Loucy (cell line): ENCODE results near the gene ABCB6.

ENCODE experiments used
- H2AFZ ChIP-seq: fragments of 200-600 bp; sonication (generic); 2 replicates; pipeline ENCODE4 v1.6.0; 2016; ENCODE audit warnings: antibody characterized with exemption, mild to moderate bottlenecking, low read length, moderate library complexity
- H3F3A ChIP-seq: fragments of 200-600 bp; 2 replicates; pipeline ENCODE4 v1.6.0; 2016; ENCODE audit warnings: antibody characterized with exemption, low read depth, mild to moderate bottlenecking
- H3K27me3 ChIP-seq: fragments of 200-600 bp; sonication (generic); 2 replicates; pipeline ENCODE4 v1.6.1; 2014; ENCODE audit warnings: low read length, mild to moderate bottlenecking; ENCODE audit not compliant: insufficient read depth, poor library complexity, severe bottlenecking
- H3K36me3 ChIP-seq: fragments of 200-600 bp; sonication (generic); 2 replicates; pipeline ENCODE4 v1.6.1; 2016; ENCODE audit warnings: low read length; ENCODE audit not compliant: insufficient read depth
- H3K4me1 ChIP-seq: fragments of 200-600 bp; sonication (generic); 2 replicates; pipeline ENCODE4 v1.5.1; 2014; ENCODE audit warnings: low read length, mild to moderate bottlenecking; ENCODE audit not compliant: insufficient read depth, poor library complexity, severe bottlenecking
- H3K4me2 ChIP-seq: fragments of 200-600 bp; sonication (generic); 2 replicates; pipeline ENCODE4 v1.6.0; 2014; ENCODE audit warnings: antibody characterized with exemption, low read length, low read depth, mild to moderate bottlenecking; ENCODE audit not compliant: poor library complexity, severe bottlenecking
- H3K4me3 ChIP-seq: fragments of 200-600 bp; sonication (generic); 2 replicates; pipeline ENCODE4 v1.5.1; 2014; ENCODE audit warnings: low read length, mild to moderate bottlenecking, mixed read lengths; ENCODE audit not compliant: poor library complexity, severe bottlenecking
- H3K79me2 ChIP-seq: fragments of 200-600 bp; sonication (generic); 2 replicates; pipeline ENCODE4 v1.6.1; 2014; ENCODE audit warnings: low read length; ENCODE audit not compliant: insufficient read depth
- H3K9ac ChIP-seq: fragments of 200-600 bp; sonication (generic); 2 replicates; pipeline ENCODE4 v1.6.0; 2014; ENCODE audit warnings: mild to moderate bottlenecking, low read depth, low read length, moderate library complexity; ENCODE audit not compliant: poor library complexity, severe bottlenecking
- H3K9me2 ChIP-seq: fragments of 200-600 bp; sonication (generic); replicated peaks from 2 replicates; pipeline ENCODE4 v1.6.1; 2016; ENCODE audit warnings: low read depth, low read length, mixed read lengths
- H3K9me3 ChIP-seq: fragments of 200-600 bp; sonication (generic); 2 replicates; pipeline ENCODE4 v1.6.1; 2014; ENCODE audit warnings: mild to moderate bottlenecking, antibody characterized with exemption, low read length, low read depth; ENCODE audit not compliant: insufficient read depth
- H4K20me1 ChIP-seq: fragments of 200-600 bp; sonication (generic); 2 replicates; pipeline ENCODE4 v1.6.0; 2014; ENCODE audit warnings: antibody characterized with exemption, low read length, mild to moderate bottlenecking; ENCODE audit not compliant: insufficient read depth, poor library complexity, severe bottlenecking
- CTCF ChIP-seq: fragments of 200-600 bp; sonication (generic); conservative IDR thresholded peaks from 2 replicates; pipeline ENCODE4 v1.5.1; 2014; ENCODE audit warnings: mild to moderate bottlenecking, antibody characterized with exemption, low read length
- EZH2phosphoT487 ChIP-seq: fragments of 200-600 bp; IDR thresholded peaks from 2 replicates; pipeline ENCODE4 v1.6.1; 2018; ENCODE audit warnings: antibody characterized with exemption, mild to moderate bottlenecking, moderate library complexity, borderline replicate concordance

Gene ABCB6

GRCh38 chr2:219207134-219207883 is 11.4 kb downstream of the ABCB6 start:
- Histone ChIP-seq H3K79me2 (peaks cover 9% of the 10 kb centered on the region; the same call in 1 of the 2 replicates), H2AFZ (peak overlapping the region; percentile 93), H3K9ac (peak overlapping the region; percentile 87), H3K4me3 (peak overlapping the region; percentile 90), H3K27me3 (no peaks in the 10 kb centered on the region), H3K4me2 (peak overlapping the region; percentile 100), H3K4me1 (peaks cover 18% of the 10 kb centered on the region), H4K20me1 (peaks cover 4% of the 10 kb centered on the region), H3F3A (0 out of 2 replicates have a peak, but pooled peaks cover 5% of the 10 kb centered on the region), H3K9me3 (peaks cover 4% of the 10 kb centered on the region; the same call in 1 of the 2 replicates), H3K36me3 (no peaks in the 10 kb centered on the region), H3K9me2 (no peaks in the 10 kb centered on the region)
- no peak for TF ChIP-seq EZH2phosphoT487
- TF ChIP-seq CTCF = no peak

- TF ChIP-seq CTCF (no peak), EZH2phosphoT487 (no peak)
- peaks cover 8% of the 10 kb centered on the region; the same call in 1 of the 2 replicates for H3K9me3 ChIP-seq
These were observed 12.2 kb downstream of the ABCB6 start, which contains the start of gene ZFAND2B for GRCh38 chr2:219206328-219207133. TSS of gene ZFAND2B (plus strand) at chr2:219206782. CDS start at chr2:219206988, 206 bp downstream.

GRCh38 chr2:219205981-219206327 is 12.8 kb downstream of the ABCB6 start:
- Histone ChIP-seq H3K4me1 (peaks cover 18% of the 10 kb centered on the region), H3K4me2 (peak overlapping the region; percentile 99), H3K9me3 (peaks cover 8% of the 10 kb centered on the region; the same call in 1 of the 2 replicates), H4K20me1 (peaks cover 4% of the 10 kb centered on the region), H3K79me2 (peaks cover 9% of the 10 kb centered on the region; the same call in 1 of the 2 replicates), H2AFZ (peak overlapping the region; percentile 90), H3K27me3 (no peaks in the 10 kb centered on the region), H3K9me2 (no peaks in the 10 kb centered on the region), H3K9ac (peak overlapping the region; percentile 87), H3F3A (0 out of 2 replicates have a peak, but pooled peaks cover 5% of the 10 kb centered on the region), H3K36me3 (no peaks in the 10 kb centered on the region), H3K4me3 (peak overlapping the region; percentile 90)
- TF ChIP-seq EZH2phosphoT487 = no peak
- TF ChIP-seq CTCF = no peak

More at GRCh38 chr2:219206328-219207133, 12.2 kb downstream of the ABCB6 start, which contains the start of gene ZFAND2B:
- H3K4me3 ChIP-seq = peak within 1 kb of the TSS; percentile 90
- H3K4me1 ChIP-seq = peaks cover 18% of the 10 kb centered on the region
- H3K9ac ChIP-seq = peak within 1 kb of the TSS; percentile 87
- H4K20me1 ChIP-seq = peaks cover 4% of the 10 kb centered on the region
- no peaks in the 10 kb centered on the region for H3K36me3 ChIP-seq
- H2AFZ ChIP-seq = peak within 1 kb of the TSS; percentile 93
- 0 out of 2 replicates have a peak, but pooled peaks cover 5% of the 10 kb centered on the region for H3F3A ChIP-seq
- no peaks in the 10 kb centered on the region for H3K9me2 ChIP-seq
- H3K27me3 ChIP-seq = no peaks in the 10 kb centered on the region
- peaks cover 9% of the 10 kb centered on the region; the same call in 1 of the 2 replicates for H3K79me2 ChIP-seq
- peak within 1 kb of the TSS; percentile 100 for H3K4me2 ChIP-seq
